Ascending aorta (tissue), 2 donors: ENCODE measurements around the gene CLPTM1L. TPM values are rescaled to one million over a fixed set of nuclear protein-coding genes. Genes with fewer than 3 reads are reported as not detected.

Experiments
- DNase-seq, 2 donors: peaks; one replicate each; pipeline ENCODE4 v3.0.0-alpha.2; 2019; ENCODE audit warnings: low spot score in 2 of 2
- H3K27ac ChIP-seq, 2 donors: fragments of 200-600 bp; sonication (generic); one replicate each; pipeline ENCODE4 v1.5.1; 2016 to 2017; ENCODE audit warnings: mild to moderate bottlenecking in 1 of 2
- H3K27me3 ChIP-seq: fragments of 200-600 bp; sonication (generic); one replicate; pipeline ENCODE4 v1.5.1; 2017
- H3K36me3 ChIP-seq, 2 donors: fragments of 200-600 bp; sonication (generic); one replicate each; pipeline ENCODE4 v1.5.1; 2016
- H3K4me1 ChIP-seq, 2 donors: fragments of 200-600 bp; sonication (generic); one replicate each; pipeline ENCODE4 v1.5.1; 2016 to 2017; ENCODE audit warnings: mild to moderate bottlenecking in 1 of 2
- H3K4me3 ChIP-seq, 2 donors: fragments of 200-600 bp; sonication (generic); one replicate each; pipeline ENCODE4 v1.5.1; 2016 to 2017; ENCODE audit warnings: mild to moderate bottlenecking in 1 of 2
- H3K9me3 ChIP-seq, 2 donors: fragments of 200-600 bp; sonication (generic); one replicate each; pipeline ENCODE4 v1.5.1; 2016
- intact Hi-C: fragments of 100-400 bp; cut with DNase I; formaldehyde crosslinking; loops from one replicate; pipeline ENCODE4 v1.15.1; 2023
- total RNA-seq: library from RNA; depleted of rRNA; stranded (reverse); fragments of >200 nt; gene quantifications from one replicate; pipeline ENCODE4 v1.1.0, GENCODE V29; 2016
- TF ChIP-seq, protein P1 (sequence below), 3 experiments: fragments of 200-600 bp in 2 of 3; fragments of 450-650 bp in 1 of 3; sonication (generic) in 2 of 3; IDR thresholded peaks; one replicate each; pipeline ENCODE4 v1.5.1; 2016 to 2019; ENCODE audit warnings: antibody characterized with exemption in 3 of 3, mild to moderate bottlenecking in 1 of 3, moderate library complexity in 1 of 3

The CLPTM1L gene
- total RNA-seq, 1 donor from 2014 or later: 23.6 TPM

DNA sequence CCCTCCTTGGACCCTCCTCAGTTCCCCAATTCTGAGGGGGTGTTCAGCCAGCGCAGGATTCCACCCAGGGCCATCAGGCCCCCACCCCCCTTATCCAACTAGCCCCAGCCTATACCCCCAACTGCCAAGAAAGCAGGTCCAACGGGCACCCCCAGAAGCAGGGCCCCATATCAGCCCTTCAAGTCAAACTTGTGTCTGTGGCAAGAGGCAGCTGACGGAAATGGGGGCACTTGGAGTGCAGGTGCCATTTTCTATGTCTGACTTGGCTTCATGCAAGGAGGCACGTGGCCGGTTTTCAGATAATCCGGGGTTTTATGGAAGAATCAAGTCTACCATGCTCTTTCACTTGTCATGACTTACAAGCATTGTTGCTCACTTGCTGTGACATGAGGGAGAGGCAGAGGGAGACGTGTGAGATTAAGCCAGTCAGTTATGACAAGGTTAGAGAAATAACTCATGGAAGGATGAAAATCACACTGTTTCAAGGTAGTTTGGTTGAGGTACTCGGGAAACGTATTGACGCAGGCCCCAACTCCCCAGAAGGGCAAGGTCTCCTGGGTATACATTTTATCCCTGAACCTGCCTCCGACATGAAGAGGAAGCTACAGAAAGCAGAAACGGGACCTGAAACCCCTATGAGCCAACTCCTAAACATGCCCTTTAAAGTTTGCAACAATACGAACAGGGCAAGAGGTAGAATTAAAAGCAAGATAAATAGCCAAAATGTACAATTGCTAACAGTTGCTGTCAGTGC, 26.5 kb upstream of the CLPTM1L start:
- no peak overlapping the region for H3K4me3 ChIP-seq
- no peaks in the 10 kb centered on the region for H3K27me3 ChIP-seq
- no peaks in the 10 kb centered on the region for H3K9me3 ChIP-seq
- intact Hi-C loops: no loop called here
- H3K36me3 ChIP-seq: no peaks in the 10 kb centered on the region
- H3K27ac ChIP-seq: no peak overlapping the region
- no peaks in the 10 kb centered on the region for H3K4me1 ChIP-seq
- no peak for DNase-seq
- TF ChIP-seq, protein P1, sequence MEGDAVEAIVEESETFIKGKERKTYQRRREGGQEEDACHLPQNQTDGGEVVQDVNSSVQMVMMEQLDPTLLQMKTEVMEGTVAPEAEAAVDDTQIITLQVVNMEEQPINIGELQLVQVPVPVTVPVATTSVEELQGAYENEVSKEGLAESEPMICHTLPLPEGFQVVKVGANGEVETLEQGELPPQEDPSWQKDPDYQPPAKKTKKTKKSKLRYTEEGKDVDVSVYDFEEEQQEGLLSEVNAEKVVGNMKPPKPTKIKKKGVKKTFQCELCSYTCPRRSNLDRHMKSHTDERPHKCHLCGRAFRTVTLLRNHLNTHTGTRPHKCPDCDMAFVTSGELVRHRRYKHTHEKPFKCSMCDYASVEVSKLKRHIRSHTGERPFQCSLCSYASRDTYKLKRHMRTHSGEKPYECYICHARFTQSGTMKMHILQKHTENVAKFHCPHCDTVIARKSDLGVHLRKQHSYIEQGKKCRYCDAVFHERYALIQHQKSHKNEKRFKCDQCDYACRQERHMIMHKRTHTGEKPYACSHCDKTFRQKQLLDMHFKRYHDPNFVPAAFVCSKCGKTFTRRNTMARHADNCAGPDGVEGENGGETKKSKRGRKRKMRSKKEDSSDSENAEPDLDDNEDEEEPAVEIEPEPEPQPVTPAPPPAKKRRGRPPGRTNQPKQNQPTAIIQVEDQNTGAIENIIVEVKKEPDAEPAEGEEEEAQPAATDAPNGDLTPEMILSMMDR (IDR thresholded peaks at IDR 0.05): no peak

DNA sequence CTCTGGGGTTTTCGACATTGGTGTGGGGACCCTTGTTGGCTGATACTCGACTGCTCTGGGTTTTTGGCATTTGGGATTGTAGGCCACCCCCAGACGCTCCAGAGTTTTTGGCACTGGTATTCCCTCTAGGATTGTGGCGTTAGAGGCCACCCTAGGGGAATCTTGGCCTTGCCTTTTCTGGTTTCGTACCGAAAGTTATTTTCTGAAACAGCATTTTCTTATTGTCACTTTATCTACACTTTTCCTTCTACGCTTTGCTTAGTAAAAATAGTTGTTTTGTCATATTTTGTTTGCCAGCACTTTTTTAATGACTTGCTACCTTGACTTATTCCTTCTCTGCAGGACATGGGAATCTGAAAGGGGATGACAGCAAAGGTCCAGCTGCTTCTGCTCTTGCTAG, 25.1 kb upstream of the CLPTM1L start:
- intact Hi-C loops: no loop called here
- Histone ChIP-seq H3K36me3 (no peaks in the 10 kb centered on the region), H3K27me3 (no peaks in the 10 kb centered on the region), H3K4me3 (no peak overlapping the region), H3K4me1 (no peaks in the 10 kb centered on the region), H3K9me3 (no peaks in the 10 kb centered on the region), H3K27ac (no peak overlapping the region)
- DNase-seq: no peak
- TF ChIP-seq, protein P1 (IDR thresholded peaks at IDR 0.05): no peak

GRCh38 chr5:1368756-1369155, 23.9 kb upstream of the CLPTM1L start:
- Histone ChIP-seq H3K9me3 (no peaks in the 10 kb centered on the region), H3K4me3 (no peak overlapping the region), H3K4me1 (no peaks in the 10 kb centered on the region), H3K27me3 (no peaks in the 10 kb centered on the region), H3K36me3 (no peaks in the 10 kb centered on the region), H3K27ac (no peak overlapping the region)
- TF ChIP-seq, protein P1 (IDR thresholded peaks at IDR 0.05): no peak
- intact Hi-C loops: no loop called here
- no peak for DNase-seq

- H3K36me3 ChIP-seq: no peaks in the 10 kb centered on the region
- H3K9me3 ChIP-seq: no peaks in the 10 kb centered on the region
- no peaks in the 10 kb centered on the region for H3K27me3 ChIP-seq
- H3K4me3 ChIP-seq: no peak overlapping the region
- TF ChIP-seq, protein P1 (IDR thresholded peaks at IDR 0.05): no peak
- DNase-seq: no peak
- no peak overlapping the region for H3K27ac ChIP-seq
- no peaks in the 10 kb centered on the region for H3K4me1 ChIP-seq
- intact Hi-C loops: no loop called here
Measured at GRCh38 chr5:1368236-1368635, 23.3 kb upstream of the CLPTM1L start.

DNA sequence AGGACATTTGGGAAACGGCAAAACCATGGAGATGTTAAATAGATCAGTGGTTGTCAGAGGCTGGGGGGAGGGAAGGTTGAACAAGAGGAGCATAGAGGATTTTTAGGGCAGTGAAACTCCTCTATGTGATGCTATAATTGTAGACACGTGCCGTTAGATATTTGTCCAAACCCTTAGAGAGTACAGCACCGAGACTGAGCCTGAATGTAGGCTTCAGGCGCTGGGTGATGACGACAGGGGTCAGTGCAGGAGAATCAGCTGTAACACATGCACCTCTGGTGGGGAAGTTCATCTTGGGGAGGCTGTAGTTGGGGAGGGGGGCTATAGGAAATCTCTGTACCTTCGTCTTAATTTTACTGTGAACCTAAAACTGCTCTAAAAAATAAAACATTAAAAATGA, 22.2 kb upstream of the CLPTM1L start:
- intact Hi-C loops: no loop called here
- DNase-seq: no peak

More for the DNA sequence above, 22.2 kb upstream of the CLPTM1L start:
- H3K4me3 ChIP-seq: no peak overlapping the region
- no peaks in the 10 kb centered on the region for H3K9me3 ChIP-seq
- H3K36me3 ChIP-seq: no peaks in the 10 kb centered on the region
- no peak overlapping the region for H3K27ac ChIP-seq
- no peaks in the 10 kb centered on the region for H3K27me3 ChIP-seq
- no peaks in the 10 kb centered on the region for H3K4me1 ChIP-seq
- TF ChIP-seq, protein P1 (IDR thresholded peaks at IDR 0.05): no peak
